Lower lobe of right lung (tissue), 2 donors: ENCODE results near the gene RBBP9. TPM values are rescaled to one million over a fixed set of nuclear protein-coding genes. Genes with fewer than 3 reads are reported as not detected.
A peak's percentile ranks its signal among the peaks of the same experiment; 100 is the strongest.

Experiments
- ATAC-seq, 2 donors: fragments of 200-7000 bp; cut with Tn5 transposase; one replicate each; pipeline ENCODE4 v1.9.1; 2020 to 2022; ENCODE audit warnings: mild to moderate bottlenecking in 2 of 2, moderate library complexity in 2 of 2
- DNase-seq: peaks from one replicate; pipeline ENCODE4 v3.0.0-alpha.2; 2020
- H3K27ac ChIP-seq: fragments of 200-600 bp; one replicate; pipeline ENCODE4 v1.8.0; 2022
- H3K27me3 ChIP-seq: fragments of 200-600 bp; one replicate; pipeline ENCODE4 v1.8.0; 2022; ENCODE audit warnings: low read depth
- H3K36me3 ChIP-seq: fragments of 200-600 bp; one replicate; pipeline ENCODE4 v1.8.0; 2022; ENCODE audit warnings: mild to moderate bottlenecking
- H3K4me1 ChIP-seq: fragments of 200-600 bp; one replicate; pipeline ENCODE4 v1.8.0; 2022
- H3K4me3 ChIP-seq: fragments of 200-600 bp; one replicate; pipeline ENCODE4 v1.8.0; 2022; ENCODE audit warnings: mild to moderate bottlenecking
- H3K9me3 ChIP-seq: fragments of 200-600 bp; one replicate; pipeline ENCODE4 v1.8.0; 2022
- CTCF ChIP-seq: fragments of 200-600 bp; IDR thresholded peaks from one replicate; pipeline ENCODE4 v1.8.0; 2022; ENCODE audit warnings: antibody characterized with exemption, mild to moderate bottlenecking
- intact Hi-C: fragments of 100-400 bp; cut with DNase I; formaldehyde crosslinking; loops from one replicate; pipeline ENCODE4 v1.11.0; 2022
- total RNA-seq: library from RNA; stranded (reverse); fragmentation: NEBNext Ultra II Directional; extraction: Animal tissue kit (Norgen Biotek cat#: 25700); gene quantifications from one replicate; pipeline ENCODE4 v1.2.1, GENCODE V29; 2021
- donor health status: DM: no; HTN: yes; CAD: no; lungs with severe emphysema.

Gene RBBP9
- total RNA-seq, 1 donor from 2014 or later: 15.3 TPM

GRCh38 chr20:18477821-18478220, 19.2 kb downstream of the RBBP9 start:
- no peaks in the 10 kb centered on the region for H3K9me3 ChIP-seq
- DNase-seq: no peak

GRCh38 chr20:18477218-18477617, 19.8 kb downstream of the RBBP9 start:
- Histone ChIP-seq H3K27ac (no peak overlapping the region), H3K9me3 (no peaks in the 10 kb centered on the region), H3K4me3 (no peak overlapping the region), H3K27me3 (no peaks in the 10 kb centered on the region), H3K4me1 (no peaks in the 10 kb centered on the region), H3K36me3 (peaks cover 97% of the 10 kb centered on the region)
- ATAC-seq: no peak
- intact Hi-C loops: no loop called here
- TF ChIP-seq CTCF: no peak
- DNase-seq: no peak

More at GRCh38 chr20:18477821-18478220, 19.2 kb downstream of the RBBP9 start:
- Histone ChIP-seq H3K27me3 (no peaks in the 10 kb centered on the region), H3K27ac (no peak overlapping the region), H3K4me1 (no peaks in the 10 kb centered on the region), H3K4me3 (no peak overlapping the region), H3K36me3 (peaks cover 97% of the 10 kb centered on the region)
- intact Hi-C loops: no loop called here
- ATAC-seq: no peak
- TF ChIP-seq CTCF: no peak

GRCh38 chr20:18466894-18467730, 29.9 kb downstream of the RBBP9 start, which contains the start of the genes DZANK1 and POLR3F:
Gene DZANK1 (minus strand): TSS chr20:18467030. CDS start chr20:18465358, 1,672 bp downstream.
Gene POLR3F (plus strand): TSS chr20:18467390. CDS start chr20:18467507, 117 bp downstream.
- no peaks in the 10 kb centered on the region for H3K9me3 ChIP-seq
- peak within 1 kb of the TSS; percentile 98 for H3K4me3 ChIP-seq
- intact Hi-C loops: no loop called here
- ATAC-seq (peak; percentile 100), DNase-seq (peak; percentile 98)
- H3K27ac ChIP-seq: peak within 1 kb of the TSS; percentile 89
- no peak for TF ChIP-seq CTCF
- peaks cover 29% of the 10 kb centered on the region for H3K36me3 ChIP-seq
- H3K27me3 ChIP-seq: no peaks in the 10 kb centered on the region
- H3K4me1 ChIP-seq: peaks cover 21% of the 10 kb centered on the region

DNA sequence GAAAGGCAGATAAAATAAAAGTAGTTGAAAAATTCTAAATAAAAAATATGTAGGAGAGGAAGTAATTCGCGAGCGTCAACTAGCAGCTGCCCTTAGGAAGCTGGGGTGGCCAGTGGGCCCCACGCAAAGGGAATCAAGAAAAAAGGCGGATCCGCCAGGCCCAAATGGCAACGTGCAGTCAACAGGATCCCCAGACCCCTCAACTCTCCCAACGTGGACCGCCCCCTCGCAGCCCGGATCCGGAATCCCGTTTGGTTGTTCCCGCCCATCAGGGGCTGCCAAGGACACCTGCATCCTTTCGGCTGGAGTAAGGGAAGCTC, 30.5 kb downstream of the RBBP9 start:
- H3K36me3 ChIP-seq: peaks cover 26% of the 10 kb centered on the region
- H3K27ac ChIP-seq: peak overlapping the region; percentile 89
- intact Hi-C loops: no loop called here
- H3K27me3 ChIP-seq: no peaks in the 10 kb centered on the region
- ATAC-seq: peak; percentile 59 to 79
- H3K4me3 ChIP-seq: peak overlapping the region; percentile 98
- H3K4me1 ChIP-seq: peaks cover 21% of the 10 kb centered on the region
- DNase-seq: no peak
- TF ChIP-seq CTCF: no peak
- H3K9me3 ChIP-seq: no peaks in the 10 kb centered on the region

GRCh38 chr20:18465536-18466200, 31.4 kb downstream of the RBBP9 start:
- Histone ChIP-seq H3K4me3 (peak overlapping the region; percentile 98), H3K36me3 (peaks cover 17% of the 10 kb centered on the region), H3K4me1 (peaks cover 21% of the 10 kb centered on the region), H3K27ac (no peak overlapping the region), H3K27me3 (no peaks in the 10 kb centered on the region), H3K9me3 (no peaks in the 10 kb centered on the region)
- TF ChIP-seq CTCF: no peak
- intact Hi-C loops: no loop called here
- DNase-seq: no peak
- ATAC-seq: no peak
